GM12878 (cell line): ENCODE results near the gene SCAI. TPM values are rescaled to one million over a fixed set of nuclear protein-coding genes. Genes with fewer than 3 reads are reported as not detected.

Source experiments
- ATAC-seq: fragments of 200-7000 bp; cut with Tn5 transposase; 3 replicates; pipeline ENCODE4 v1.9.1; 2020; ENCODE audit warnings: mild to moderate bottlenecking, moderate library complexity
- BruUV-seq: library from RNA; stranded (reverse); fragments of 400-500 nt; replicated peaks from 2 replicates; lab custom pipeline; 2021; lab: Mats Ljungman, UMichigan
- CTCF ChIA-PET: fragments of 300-600 bp; sonication (Branson Sonifier 250); formaldehyde crosslinking; extraction: SDS; loops from one replicate; lab custom pipeline; 2021; ENCODE audit warnings: inconsistent platforms; lab: Yijun Ruan, JAX
- POLR2A ChIA-PET: fragments of 350-600 bp; formaldehyde crosslinking; extraction: SDS; loops from one replicate; lab custom pipeline; 2021; ENCODE audit warnings: inconsistent platforms; lab: Charles Lee
- RAD21 ChIA-PET: fragments of 300-600 bp; sonication (Branson Sonifier 250); formaldehyde crosslinking; loops from one replicate; lab custom pipeline; 2023; ENCODE audit warnings: antibody characterized with exemption; ENCODE audit not compliant: unreplicated experiment; lab: Charles Lee
- SMC1A ChIA-PET: fragments of 300-600 bp; sonication (Branson Sonifier 250); formaldehyde crosslinking; loops from one replicate; lab custom pipeline; 2023; ENCODE audit not compliant: unreplicated experiment, uncharacterized antibody; lab: Charles Lee
- DNase-seq: peaks from one replicate; pipeline ENCODE4 v3.0.0-alpha.2; 2011; ENCODE audit warnings: low read depth, low spot score
- FAIRE-seq: peaks from 3 replicates; lab custom pipeline; 2011; peaks lifted over from hg19 to GRCh38; lab: Jason Lieb, UNC
- H2AFZ ChIP-seq: 2 replicates; pipeline ENCODE4 v1.6.0; 2011; ENCODE audit warnings: low read depth, low read length, control low read depth; ENCODE audit not compliant: control insufficient read depth
- H3K27ac ChIP-seq: 2 replicates; pipeline ENCODE4 v1.5.1; 2011; ENCODE audit warnings: control low read depth; ENCODE audit not compliant: control insufficient read depth, insufficient read depth
- H3K27me3 ChIP-seq, 2 experiments: replicated peaks in 1 of 2; 2 replicates each; pipeline versions ENCODE4 v1.6.0 to v1.6.1; 2011; ENCODE audit warnings: low read length in 1 of 2; ENCODE audit not compliant: control insufficient read depth in 2 of 2, insufficient read depth in 2 of 2
- H3K36me3 ChIP-seq, 2 experiments: 2 replicates each; pipeline ENCODE4 v1.5.1; 2011; ENCODE audit warnings: low read length in 1 of 2; ENCODE audit not compliant: control insufficient read depth in 2 of 2, insufficient read depth in 2 of 2
- H3K4me1 ChIP-seq: 2 replicates; pipeline ENCODE4 v1.6.1; 2011; ENCODE audit warnings: mild to moderate bottlenecking, low read length, moderate library complexity, mixed read lengths; ENCODE audit not compliant: control insufficient read depth, insufficient read depth
- H3K4me2 ChIP-seq: 2 replicates; pipeline ENCODE4 v1.6.0; 2011; ENCODE audit warnings: control low read depth; ENCODE audit not compliant: control insufficient read depth, insufficient read depth
- H3K4me3 ChIP-seq: fragments of 200-600 bp; sonication (generic); 2 replicates; pipeline ENCODE4 v1.5.1; 2016
- H3K79me2 ChIP-seq: 2 replicates; pipeline ENCODE4 v1.6.0; 2011; ENCODE audit warnings: low read length; ENCODE audit not compliant: control insufficient read depth, insufficient read depth
- H3K9ac ChIP-seq: 2 replicates; pipeline ENCODE4 v1.8.0; 2011; ENCODE audit warnings: low read length, control low read depth, mixed read lengths; ENCODE audit not compliant: control insufficient read depth, insufficient read depth
- H3K9me3 ChIP-seq: replicated peaks from 3 replicates; pipeline ENCODE4 v1.5.1; 2011; ENCODE audit warnings: mild to moderate bottlenecking, low read length; ENCODE audit not compliant: control insufficient read depth, insufficient read depth
- H4K20me1 ChIP-seq: 2 replicates; pipeline ENCODE4 v1.6.0; 2011; ENCODE audit not compliant: control insufficient read depth, insufficient read depth
- TBL1XR1 ChIP-seq: IDR thresholded peaks from 2 replicates; pipeline ENCODE4 v1.6.1; 2012; ENCODE audit warnings: low read depth, low read length, improper control_type of control experiment
- WGBS: methylation state at CpG from one replicate; pipeline ENCODE4 v1.1.6; 2016; ENCODE audit warnings: low lambda C conversion rate; ENCODE audit not compliant: insufficient replicate concordance, insufficient coverage; ENCODE audit errors: missing lambda C conversion rate; 5-methylcytosine and 5-hydroxymethylcytosine counted together
- in situ Hi-C: fragments of 300-500 bp; cut with MboI; formaldehyde crosslinking; loops from 9 replicates; pipeline ENCODE4 v1.14.3; 2018; ENCODE audit warnings: mixed read lengths
- intact Hi-C: fragments of 100-400 bp; cut with micrococcal nuclease; formaldehyde crosslinking; loops from one replicate; pipeline ENCODE4 v1.14.2; 2022; ENCODE audit not compliant: unreplicated experiment
- polyA plus RNA-seq, 11 experiments: library from polyadenylated mRNA; depleted of rRNA in 4 of 11; unstranded in 6 of 11; stranded (reverse) in 5 of 11; fragments of >200 nt; fragmentation: Nextera tagmentation in 4 of 11; fragmentation: Illumina TruSeq in 1 of 11; extraction: Ambion mirVana in 4 of 11; extraction: Trizol in 1 of 11; gene quantifications; 1 replicate in 1 of 11; 2 replicates in 10 of 11; pipeline versions ENCODE4 v1.2.1 to v1.2.3, GENCODE V29; 2011 to 2016; ENCODE audit warnings: inconsistent platforms in 2 of 11, missing spikeins in 2 of 11, low read depth in 1 of 11
- total RNA-seq, 4 experiments: library from RNA; depleted of rRNA in 3 of 4; stranded (reverse); fragments of >200 nt in 3 of 4; fragmentation: Illumina TruSeq in 1 of 4; extraction: Trizol in 1 of 4; gene quantifications; 2 replicates each; pipeline versions ENCODE4 v1.2.1 to v1.2.3, GENCODE V29; 2013 to 2021
- TF ChIP-seq, protein P1 (sequence below): IDR thresholded peaks from 2 replicates; pipeline ENCODE4 v1.6.1; 2012; ENCODE audit warnings: mild to moderate bottlenecking, low read depth, low read length

Gene SCAI
- total and polyA plus RNA-seq, 10 of the 15 experiments (the other 5 are each of a cell fraction or from before 2014, with no cell fraction given): 0.52 to 8.8 (median 5.1) TPM

DNA sequence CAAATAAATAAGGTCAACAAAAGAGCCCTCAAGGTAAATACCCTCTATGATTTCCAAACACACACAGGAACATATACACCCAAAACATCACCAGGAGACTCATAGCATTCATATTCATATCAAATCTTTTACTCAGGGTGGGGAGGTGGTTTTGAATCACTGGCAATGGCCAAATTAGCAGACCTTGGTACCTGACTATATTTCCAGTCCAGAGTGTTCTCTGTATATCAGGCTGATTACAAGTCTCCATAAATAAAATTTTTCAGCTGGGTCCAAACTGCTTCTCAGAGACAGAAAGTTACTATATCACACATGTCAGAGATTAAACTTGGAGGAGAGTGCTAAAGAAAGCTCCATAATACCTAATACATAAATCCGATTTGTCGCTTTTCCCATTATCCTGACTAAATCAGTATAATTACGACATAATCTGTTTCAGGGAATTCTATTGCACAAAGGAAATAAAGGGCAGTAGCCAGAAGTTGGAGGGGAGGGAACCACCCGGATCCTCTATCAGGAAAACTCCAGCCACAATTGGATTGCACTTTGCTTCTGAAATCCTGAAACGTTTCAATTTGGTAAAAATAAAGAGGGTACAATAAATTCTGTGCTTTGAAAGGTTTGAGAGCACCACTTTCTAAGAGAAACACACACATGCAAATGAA is 195.5 kb downstream of the SCAI start:
- RAD21 ChIA-PET: no interaction called here
- no peak overlapping the region for H3K4me2 ChIP-seq
- CTCF ChIA-PET: interaction anchor here (0.6 to 1.3 kb wide), 2 partner anchors 13 to 182 kb away, joined by 3 read pairs; no protein-coding TSS in a partner anchor

More for the DNA sequence above, 195.5 kb downstream of the SCAI start:
- DNase-seq: no peak
- ATAC-seq: no peak
- ChIA-PET POLR2A (no interaction called here), SMC1A (no interaction called here)
- Histone ChIP-seq H2AFZ (no peak overlapping the region), H3K9me3 (no peaks in the 10 kb centered on the region), H3K36me3 (no peaks in the 10 kb centered on the region), H3K9ac (no peak overlapping the region), H3K79me2 (no peaks in the 10 kb centered on the region), H3K4me3 (no peak overlapping the region), H4K20me1 (no peaks in the 10 kb centered on the region), H3K27ac (no peak overlapping the region), H3K4me1 (peaks cover 4% of the 10 kb centered on the region; the same call in 1 of the 2 replicates), H3K27me3 (no peaks in the 10 kb centered on the region)
- in situ Hi-C loops (no loop called here), intact Hi-C loops (no loop called here)
- 97% methylated on average over 5 of the region's 5 CpGs for WGBS
- no peak for FAIRE-seq
- no TSS peak for BruUV-seq
- no peak for TF ChIP-seq TBL1XR1
- TF ChIP-seq, protein P1, sequence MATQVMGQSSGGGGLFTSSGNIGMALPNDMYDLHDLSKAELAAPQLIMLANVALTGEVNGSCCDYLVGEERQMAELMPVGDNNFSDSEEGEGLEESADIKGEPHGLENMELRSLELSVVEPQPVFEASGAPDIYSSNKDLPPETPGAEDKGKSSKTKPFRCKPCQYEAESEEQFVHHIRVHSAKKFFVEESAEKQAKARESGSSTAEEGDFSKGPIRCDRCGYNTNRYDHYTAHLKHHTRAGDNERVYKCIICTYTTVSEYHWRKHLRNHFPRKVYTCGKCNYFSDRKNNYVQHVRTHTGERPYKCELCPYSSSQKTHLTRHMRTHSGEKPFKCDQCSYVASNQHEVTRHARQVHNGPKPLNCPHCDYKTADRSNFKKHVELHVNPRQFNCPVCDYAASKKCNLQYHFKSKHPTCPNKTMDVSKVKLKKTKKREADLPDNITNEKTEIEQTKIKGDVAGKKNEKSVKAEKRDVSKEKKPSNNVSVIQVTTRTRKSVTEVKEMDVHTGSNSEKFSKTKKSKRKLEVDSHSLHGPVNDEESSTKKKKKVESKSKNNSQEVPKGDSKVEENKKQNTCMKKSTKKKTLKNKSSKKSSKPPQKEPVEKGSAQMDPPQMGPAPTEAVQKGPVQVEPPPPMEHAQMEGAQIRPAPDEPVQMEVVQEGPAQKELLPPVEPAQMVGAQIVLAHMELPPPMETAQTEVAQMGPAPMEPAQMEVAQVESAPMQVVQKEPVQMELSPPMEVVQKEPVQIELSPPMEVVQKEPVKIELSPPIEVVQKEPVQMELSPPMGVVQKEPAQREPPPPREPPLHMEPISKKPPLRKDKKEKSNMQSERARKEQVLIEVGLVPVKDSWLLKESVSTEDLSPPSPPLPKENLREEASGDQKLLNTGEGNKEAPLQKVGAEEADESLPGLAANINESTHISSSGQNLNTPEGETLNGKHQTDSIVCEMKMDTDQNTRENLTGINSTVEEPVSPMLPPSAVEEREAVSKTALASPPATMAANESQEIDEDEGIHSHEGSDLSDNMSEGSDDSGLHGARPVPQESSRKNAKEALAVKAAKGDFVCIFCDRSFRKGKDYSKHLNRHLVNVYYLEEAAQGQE: no peak
